ENCODE data around the gene COLGALT1.

The COLGALT1 gene

GRCh38 chr19:17602217-17602616, 46.8 kb downstream of the COLGALT1 start:
- DNase-seq = no peak

- no peak for DNase-seq
These were observed 47.5 kb downstream of the COLGALT1 start for GRCh38 chr19:17602872-17603510.

- DNase-seq = no peak
These were observed 49.0 kb downstream of the COLGALT1 start for GRCh38 chr19:17604372-17605025.

DNA sequence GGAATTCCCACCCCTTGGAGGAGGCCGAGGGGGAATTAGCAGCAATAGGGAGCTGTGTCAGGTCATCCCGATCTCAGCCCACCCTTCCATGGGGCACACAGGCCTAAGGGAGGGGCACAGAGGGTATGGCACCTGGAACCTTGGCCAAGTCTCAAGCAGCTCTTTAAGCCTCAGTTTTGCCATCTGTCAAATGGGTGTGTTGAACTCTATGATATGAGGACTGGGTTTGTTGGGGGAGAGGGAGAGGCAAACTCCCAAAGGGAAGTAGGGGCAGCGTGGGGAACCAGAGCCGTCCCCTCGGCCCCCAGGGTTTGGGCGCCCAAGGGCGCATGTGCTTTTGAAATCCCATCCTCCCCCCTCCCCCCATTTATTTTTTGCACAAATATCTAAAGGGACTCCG, 49.7 kb downstream of the COLGALT1 start:
- DNase-seq = no peak

DNA sequence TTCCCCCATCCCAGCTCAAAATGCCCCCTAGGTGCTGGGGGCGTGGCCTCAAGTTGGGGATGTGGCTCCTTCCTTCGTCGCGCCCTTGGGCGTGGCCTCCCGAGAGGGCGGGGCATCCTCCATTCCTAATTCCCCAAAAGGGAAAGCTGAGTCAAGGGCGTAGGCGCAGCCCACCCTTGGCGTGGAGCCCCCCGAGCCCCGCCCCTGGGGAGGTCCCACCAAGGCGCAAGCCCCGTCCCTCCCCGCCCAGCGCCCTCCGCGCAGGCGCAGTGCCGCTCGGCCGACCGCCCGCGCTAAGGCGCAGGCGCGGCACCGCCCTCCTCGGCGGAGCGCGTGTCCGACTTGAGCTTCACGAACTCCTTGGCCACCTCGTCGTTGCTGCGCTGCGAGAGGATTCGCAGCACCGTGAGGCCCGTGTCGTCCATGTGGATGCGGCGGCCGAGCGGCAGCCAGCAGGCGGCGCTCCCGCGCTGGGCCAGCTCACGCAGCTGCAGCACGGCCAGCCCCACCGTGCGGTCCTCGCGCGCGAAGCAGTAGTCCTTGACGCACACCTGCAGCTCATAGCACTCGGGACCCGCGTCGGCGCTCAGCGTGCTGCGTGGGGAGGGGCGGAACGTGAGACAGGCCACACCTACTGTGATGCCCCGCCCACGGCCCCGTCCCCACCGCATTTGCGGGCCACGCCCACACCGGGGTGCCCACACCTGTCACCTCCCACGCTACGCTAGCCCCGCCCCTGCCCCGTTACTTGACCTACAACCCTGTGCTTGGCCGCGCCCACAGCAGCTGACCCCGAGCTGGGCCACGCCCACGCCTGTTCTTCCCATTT, 50.5 kb downstream of the COLGALT1 start:
- peak; percentile 83 for DNase-seq

- DNase-seq = no peak
These were observed 51.2 kb downstream of the COLGALT1 start for GRCh38 chr19:17606590-17607185.

- DNase-seq = no peak
These were observed 52.5 kb downstream of the COLGALT1 start for GRCh38 chr19:17607936-17608335.

GRCh38 chr19:17610384-17610783, 54.9 kb downstream of the COLGALT1 start:
- DNase-seq = no peak

- DNase-seq = no peak
These were observed 56.2 kb downstream of the COLGALT1 start for GRCh38 chr19:17611462-17612244.

- no peak for DNase-seq
These were observed 59.0 kb downstream of the COLGALT1 start for GRCh38 chr19:17614476-17614875.

DNA sequence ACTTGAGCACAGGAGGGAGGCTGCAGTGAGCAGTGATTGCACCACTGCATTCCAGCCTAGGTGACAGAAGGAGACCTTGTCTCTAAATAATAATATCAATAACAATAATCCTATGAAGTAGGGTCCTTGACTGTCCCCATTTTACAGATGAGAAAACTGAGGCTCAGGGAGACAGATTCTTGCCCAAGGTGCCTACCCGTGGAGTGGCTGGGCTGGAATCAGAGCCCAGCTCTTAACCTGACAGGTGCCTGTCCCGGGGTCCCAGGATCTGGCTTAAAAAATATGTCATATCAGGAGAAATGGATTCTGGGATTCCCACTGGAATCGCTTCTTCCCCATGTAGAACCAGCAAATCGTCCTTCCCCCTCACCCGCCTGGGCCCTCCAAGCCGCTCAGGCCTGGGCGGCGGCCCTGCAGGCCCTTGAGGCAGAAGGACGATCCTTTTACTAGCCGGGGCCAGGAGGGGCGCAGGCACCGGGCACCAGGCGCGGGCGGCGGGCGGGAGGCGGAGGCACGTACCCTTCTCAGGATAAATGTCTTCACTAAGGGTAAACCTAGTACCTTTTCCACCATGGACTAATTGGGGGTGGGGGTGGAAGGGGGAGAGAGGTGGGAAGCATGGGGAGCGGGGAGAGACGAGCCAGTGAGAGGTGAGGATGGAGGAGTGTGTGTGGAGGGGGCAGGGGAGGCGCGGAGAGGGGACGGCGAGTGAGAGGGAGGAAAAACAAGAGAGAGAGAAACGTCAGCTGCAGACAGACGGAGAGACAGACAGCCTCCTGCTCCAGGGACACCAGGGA, 60.6 kb downstream of the COLGALT1 start:
- DNase-seq = no peak

GRCh38 chr19:17616686-17616960, 61.2 kb downstream of the COLGALT1 start:
- no peak for DNase-seq

DNA sequence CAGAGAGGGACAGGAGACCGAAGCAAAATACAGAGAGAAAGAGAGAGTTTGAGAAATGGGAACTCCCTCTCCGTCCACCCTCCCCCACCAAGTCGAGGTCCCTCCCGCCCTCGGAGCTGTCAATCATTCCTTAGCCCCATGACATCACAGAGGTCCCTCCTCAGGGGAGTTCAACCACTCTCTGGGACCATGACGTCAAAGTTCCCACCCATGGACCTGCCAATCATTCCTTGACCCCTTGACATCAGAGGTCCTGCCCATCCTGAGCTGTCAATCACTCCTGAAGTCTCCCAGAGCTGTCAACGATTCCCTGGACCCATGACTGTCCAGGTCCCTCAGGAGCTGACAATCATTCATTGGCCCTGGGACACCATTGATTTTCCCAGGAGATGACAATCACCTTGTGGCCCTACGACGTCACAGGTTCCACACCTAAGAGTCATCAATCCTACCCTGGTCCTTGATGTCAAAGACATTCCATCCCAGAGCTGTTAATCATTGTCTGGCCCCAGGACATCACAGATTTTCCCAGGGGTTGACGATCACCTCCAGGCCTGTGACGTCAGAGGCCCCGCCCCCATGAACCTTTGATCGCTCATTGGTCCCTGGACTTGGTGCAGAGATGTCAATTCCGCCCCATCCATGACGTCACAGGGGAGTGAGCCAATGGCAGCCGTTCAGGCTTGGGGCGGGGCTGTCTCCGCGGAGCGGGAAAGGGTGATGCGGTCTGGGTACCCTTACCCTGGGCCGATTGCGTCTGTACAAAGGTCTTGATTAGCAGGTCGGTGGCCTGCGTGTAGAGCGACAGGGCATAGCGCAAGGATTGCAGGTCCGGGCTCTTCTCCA, 61.7 kb downstream of the COLGALT1 start:
- DNase-seq = no peak

DNA sequence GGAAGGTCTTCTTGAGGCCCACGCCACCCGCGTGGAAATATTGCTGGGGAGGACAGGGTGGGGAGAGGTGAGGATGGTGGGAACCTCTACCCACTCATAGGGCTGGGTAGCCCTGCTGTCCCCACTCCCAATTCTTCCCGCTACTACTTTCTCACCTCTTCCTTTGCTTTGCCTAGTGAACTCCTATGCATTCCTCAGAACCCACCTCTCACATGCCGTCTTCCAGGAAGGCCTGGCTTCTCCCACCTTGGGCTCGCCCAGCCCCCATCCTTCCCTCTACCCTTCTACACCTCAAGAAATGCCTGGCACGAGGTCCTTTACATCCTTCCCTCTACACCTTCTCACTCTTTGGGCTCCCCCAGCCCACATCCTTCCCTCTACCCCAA, 62.4 kb downstream of the COLGALT1 start:
- no peak for DNase-seq

GRCh38 chr19:17618281-17618903, 62.9 kb downstream of the COLGALT1 start:
- no peak for DNase-seq

DNA sequence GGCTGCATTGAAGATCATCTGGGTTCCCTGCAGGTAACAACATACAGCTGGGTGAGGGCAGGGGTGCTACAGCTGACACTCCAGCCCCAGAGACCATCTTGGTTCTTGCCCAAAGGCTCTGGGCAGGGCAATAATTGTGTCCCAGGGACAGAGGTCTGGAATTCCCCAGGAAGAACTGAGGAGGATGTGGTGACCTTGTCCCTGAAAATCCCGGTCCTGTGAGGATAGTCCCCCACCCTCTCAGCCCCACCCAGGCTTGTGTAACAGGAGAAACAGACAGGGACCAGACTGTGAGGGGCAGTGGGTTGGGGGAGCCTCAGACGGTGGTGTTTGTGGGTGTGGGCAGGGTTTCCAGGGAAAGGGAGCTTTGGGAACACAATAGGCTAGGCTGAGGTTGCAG, 63.5 kb downstream of the COLGALT1 start:
- DNase-seq = no peak

DNA sequence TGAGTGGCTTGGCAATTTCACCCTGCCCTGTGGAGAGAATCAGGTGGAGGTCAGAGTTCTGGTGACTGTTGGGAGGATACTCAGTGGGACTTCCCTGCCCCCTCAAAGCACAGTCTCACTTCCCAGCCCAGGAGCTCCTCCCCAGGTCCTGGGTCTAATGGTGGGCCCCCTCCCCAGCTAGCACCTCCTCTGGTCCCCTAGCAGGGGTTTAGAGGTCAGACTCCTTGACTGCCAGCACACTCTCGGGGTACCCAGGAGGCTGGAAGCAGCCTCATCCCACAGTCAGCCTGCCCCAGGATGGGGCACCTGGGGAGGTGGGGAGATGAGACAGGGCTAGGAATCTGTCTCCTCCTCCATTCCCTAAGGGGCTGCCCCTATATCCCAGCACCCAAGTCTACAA, 65.2 kb downstream of the COLGALT1 start:
- no peak for DNase-seq

GRCh38 chr19:17623224-17623935, 67.9 kb downstream of the COLGALT1 start:
- no peak for DNase-seq

DNA sequence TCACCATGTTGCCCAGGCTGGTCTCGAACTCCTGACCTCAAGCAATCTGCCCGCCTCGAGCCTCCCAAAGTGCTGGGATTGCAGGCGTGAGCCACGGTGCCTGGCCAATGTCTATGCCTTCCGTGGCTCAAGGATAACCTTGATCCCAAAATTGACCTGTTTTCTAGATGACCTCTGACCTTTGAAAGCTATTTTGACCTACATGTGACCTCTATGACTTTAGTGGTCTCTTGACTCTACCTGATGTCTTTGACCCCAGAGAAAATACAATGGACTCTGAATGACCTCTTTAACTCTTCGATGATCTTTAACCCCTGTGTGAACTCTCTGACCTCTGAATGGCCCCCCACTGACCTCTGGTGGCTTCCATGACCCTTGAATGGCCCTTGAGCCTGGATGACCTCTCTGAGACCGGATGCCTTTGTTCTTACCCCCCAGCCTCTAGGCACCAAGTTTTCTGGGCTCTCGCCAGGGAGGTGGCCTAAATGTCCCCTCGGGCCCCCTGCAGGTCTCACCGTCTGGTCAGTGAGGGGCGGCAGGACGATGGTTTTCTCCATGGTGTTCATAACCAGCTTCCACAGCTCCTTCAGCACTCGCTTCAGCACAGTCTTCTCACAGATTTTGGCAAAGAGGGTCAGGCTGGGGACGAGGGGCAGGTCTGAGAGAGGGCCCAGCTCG, 69.0 kb downstream of the COLGALT1 start:
- DNase-seq = no peak

Measured in right hindlimb (tissue), 1 donor.